HG03442 (cell line): ENCODE results near the gene DES.

Source experiments
- ATAC-seq: cut with Tn5 transposase; IDR thresholded peaks from one replicate; pipeline ENCODE4 v1.9.1; 2021; ENCODE audit warnings: mild to moderate bottlenecking, moderate library complexity; ENCODE audit not compliant: unreplicated experiment

The DES gene

GRCh38 chr2:219437690-219438206 lies 19.6 kb downstream of the DES start:
- ATAC-seq = no peak

DNA sequence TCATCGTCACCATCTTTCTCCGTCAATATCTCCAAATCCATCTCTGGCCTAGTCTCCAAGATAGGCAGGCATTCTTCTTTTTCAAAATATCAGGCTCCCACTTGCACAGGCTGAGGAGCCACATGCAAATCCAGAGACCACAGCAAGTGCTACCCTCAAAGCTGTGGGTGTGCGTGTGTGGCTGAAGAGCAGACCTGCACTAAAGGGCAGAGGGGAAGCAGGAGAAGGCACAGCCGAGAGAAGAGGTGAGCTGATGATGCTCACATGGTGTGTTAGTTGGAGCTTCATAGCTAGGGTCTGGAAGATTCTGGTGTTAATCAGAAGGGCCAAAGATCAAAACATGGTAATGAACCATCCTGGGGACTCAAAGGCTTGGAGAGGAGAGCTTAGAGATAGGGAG lies 20.3 kb downstream of the DES start:
- no peak for ATAC-seq

GRCh38 chr2:219439506-219439905 lies 21.3 kb downstream of the DES start:
- ATAC-seq = no peak

DNA sequence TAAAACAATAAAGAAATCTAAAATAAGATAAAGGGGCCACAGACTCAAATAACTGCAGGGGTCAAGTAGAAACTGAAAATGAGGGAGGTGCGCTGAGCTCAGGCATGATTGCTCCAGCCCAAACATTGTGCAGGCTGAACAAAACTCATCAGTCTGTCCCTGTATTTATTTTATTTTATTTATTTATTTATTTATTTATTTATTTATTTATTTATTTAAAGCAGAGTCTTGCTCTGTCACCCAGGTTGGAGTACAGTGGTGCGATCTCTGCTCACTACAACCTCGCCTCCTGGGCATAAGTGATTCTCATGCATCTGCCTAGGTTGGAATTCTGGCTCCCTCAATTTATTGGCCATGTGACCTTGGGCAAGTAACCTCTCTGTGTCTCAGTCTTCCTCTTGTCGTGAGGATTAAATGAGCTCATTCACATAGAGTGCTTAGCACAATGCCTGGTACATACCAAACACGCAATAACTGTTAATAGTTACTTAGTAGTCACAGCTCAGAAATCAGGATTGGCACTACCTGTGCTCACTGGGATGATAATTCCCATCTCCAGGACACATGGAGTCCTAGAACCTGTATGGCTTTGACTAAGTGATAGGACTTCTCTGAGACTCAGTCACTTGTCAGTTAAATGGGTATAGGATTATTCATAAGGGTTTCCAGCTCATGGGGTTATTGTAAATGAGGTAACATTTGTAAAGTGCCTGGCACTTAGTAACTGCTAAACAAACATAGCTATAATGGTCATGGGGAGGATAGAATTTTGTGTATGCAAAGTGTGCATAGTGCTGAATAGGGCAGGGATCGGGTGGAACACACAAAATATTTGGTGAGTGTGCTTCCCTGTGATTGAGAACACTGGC lies 22.4 kb downstream of the DES start:
- no peak for ATAC-seq

DNA sequence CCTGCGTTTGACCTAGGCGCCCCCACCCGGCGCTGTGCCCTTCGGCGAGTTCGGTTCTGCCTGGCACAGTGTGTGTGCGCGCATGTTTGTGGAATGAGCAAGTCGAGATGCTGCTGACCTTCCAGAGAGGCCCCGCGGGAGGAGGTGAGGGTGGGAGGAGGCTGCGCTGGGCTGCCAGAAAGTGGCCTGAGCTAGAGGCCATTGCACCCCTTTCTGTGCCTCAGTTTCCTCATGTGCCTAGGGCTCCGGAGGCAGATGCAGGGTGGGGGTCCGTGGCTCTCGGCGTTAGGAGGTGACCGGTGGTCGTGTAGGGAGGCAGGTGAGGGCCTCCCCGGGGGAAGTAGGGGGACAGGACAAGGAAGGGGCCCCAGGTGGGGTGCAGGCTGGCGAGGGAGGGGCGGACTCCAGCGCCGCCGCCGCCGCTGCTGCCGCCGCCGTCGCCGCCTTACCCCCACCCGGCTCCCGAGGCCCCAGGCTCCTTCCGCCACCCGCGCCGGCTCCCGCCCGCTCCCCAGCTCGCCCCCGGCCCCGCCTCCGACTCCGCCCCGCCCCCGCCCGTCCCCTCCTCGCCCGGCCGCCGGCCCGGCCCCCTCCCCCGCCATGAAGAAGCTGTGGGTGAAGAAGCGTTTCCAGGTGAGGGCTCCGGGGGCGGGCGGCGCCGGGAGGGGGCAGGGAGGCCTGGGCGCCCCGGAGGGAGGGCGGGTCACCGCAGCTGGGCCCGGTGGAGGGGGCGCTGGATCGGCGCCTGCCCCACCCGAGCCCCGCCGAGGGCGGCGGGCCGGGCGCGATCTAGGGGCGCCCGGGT lies 23.5 kb downstream of the DES start:
- ATAC-seq = no peak

GRCh38 chr2:219442256-219443015 lies 24.3 kb downstream of the DES start:
- no peak for ATAC-seq

GRCh38 chr2:219443016-219443696 lies 25.0 kb downstream of the DES start:
- no peak for ATAC-seq

- no peak for ATAC-seq
Observed at GRCh38 chr2:219443697-219444023, 25.5 kb downstream of the DES start.

DNA sequence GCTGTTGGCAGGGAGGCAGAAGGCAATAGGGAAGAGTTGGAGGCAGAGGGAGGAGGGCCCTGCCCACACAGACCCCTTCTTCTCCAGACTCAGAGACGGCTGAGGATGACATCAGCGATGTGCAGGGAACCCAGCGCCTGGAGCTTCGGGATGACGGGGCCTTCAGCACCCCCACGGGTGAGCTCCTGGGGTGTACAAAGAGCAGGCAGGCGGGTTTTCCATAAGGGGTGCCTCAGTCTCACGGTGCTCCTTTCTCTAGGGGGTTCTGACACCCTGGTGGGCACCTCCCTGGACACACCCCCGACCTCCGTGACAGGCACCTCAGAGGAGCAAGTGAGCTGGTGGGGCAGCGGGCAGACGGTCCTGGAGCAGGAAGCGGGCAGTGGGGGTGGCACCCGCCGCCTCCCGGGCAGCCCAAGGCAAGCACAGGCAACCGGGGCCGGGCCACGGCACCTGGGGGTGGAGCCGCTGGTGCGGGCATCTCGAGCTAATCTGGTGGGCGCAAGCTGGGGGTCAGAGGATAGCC lies 26.5 kb downstream of the DES start:
- no peak for ATAC-seq

GRCh38 chr2:219445220-219445640 lies 27.1 kb downstream of the DES start:
- no peak for ATAC-seq

DNA sequence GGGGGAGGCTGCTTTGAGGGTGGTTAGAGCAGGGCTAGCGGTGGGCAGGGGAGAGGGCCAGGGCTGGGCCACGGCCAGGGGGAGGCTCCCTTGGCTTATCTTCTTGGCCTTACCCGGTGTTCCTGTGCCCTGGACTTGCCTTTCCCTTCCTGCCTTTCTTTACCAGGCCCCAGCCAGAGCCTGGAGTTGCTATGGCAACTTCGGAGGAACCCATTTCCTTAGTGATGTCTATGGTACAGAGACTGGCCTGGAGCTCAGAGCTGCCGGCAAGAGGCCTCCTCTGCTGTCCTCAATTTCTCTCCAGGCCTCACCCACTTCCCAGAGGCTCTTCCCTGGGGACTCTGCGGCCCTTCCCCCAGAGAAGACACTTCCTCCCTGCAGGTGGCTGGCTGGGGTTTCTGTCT lies 27.9 kb downstream of the DES start:
- no peak for ATAC-seq

DNA sequence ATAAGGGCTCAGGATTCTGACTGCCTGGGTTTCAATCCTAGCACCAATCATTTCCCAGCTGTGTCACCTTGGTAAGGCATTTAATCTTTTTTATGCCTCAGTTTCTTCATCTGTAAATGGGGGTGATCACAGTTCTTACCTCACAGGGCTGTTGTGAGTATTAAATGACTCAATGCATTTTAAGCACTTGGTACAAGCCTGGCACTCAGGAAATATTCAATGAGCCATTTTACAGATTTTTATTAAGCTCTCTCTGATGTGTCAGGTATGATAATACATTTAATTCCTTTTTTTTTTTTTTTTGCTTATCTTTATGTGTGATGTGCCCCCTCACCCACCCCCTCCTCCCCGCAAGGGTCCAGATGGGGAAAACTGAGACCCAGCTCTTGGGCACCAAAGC lies 28.5 kb downstream of the DES start:
- no peak for ATAC-seq

DNA sequence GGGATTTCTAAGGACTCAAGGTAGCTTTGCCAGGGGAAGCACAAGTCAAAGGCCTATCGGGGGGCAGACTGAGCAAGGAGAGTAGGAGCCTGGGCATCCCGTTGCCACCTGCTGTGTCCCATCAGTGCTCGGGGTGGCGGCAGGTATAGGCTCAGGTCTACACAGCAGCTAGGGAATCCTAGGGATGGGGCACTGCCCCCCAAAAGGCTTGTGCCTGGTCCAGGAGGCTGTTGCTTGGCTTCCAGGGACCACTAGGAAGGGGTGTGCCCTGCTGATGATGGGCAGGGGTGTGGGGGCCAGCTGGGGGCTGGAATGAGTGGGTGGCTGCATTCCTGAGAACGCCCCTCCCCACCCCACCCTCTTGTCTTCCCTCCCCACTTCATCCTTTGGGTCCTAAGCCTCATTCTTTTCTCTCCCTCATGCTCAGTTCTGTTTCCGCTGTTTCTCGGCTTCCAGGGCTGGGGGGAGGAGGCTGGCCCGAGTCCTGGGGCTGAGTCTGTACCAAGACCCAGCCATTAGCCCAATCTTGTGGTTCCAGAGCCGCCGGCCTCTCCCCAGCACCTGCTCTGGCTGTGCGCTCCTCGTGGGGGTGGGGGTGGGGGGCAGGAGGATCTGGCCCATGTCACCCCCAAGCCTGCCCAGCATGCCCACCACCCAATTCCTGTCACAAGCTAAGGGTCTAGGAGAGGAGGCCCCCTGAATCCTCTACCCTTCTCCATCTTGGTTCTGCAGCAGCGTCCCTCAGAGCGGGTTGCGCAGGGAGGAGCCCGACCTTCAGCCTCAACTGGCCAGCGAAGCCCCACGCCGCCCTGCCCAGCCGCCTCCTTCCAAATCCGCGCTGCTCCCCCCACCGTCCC lies 29.3 kb downstream of the DES start:
- ATAC-seq = no peak

GRCh38 chr2:219448099-219448775 lies 30.1 kb downstream of the DES start:
- no peak for ATAC-seq

DNA sequence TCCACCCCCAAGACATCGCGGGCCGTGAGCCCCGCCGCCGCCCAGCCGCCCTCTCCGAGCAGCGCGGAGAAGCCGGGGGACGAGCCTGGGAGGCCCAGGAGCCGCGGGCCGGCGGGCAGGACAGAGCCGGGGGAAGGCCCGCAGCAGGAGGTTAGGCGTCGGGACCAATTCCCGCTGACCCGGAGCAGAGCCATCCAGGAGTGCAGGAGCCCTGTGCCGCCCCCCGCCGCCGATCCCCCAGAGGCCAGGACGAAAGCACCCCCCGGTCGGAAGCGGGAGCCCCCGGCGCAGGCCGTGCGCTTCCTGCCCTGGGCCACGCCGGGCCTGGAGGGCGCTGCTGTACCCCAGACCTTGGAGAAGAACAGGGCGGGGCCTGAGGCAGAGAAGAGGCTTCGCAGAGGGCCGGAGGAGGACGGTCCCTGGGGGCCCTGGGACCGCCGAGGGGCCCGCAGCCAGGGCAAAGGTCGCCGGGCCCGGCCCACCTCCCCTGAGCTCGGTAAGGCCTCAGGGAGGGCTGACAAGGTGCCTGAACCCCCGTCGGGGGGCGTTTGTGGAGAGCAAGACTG lies 30.7 kb downstream of the DES start:
- ATAC-seq = no peak

DNA sequence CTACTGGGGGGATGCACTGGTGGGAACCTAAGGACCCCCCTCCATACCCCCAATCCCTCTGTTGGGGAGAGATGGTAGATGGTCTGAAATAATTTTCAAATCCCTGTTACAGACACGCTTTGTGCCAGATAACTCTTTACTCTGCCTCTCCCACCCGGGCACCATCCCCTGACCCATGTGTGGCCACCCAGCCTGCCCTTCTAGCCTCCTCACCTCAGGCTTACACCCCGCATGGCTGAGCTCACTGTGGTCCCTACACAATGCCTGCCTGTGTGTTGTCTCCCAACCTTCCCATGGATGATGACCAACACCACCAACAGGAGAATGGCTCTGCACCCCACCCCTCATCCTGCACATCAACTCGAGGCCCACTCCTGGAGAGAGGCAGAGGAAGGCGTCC lies 31.4 kb downstream of the DES start:
- ATAC-seq = no peak

DNA sequence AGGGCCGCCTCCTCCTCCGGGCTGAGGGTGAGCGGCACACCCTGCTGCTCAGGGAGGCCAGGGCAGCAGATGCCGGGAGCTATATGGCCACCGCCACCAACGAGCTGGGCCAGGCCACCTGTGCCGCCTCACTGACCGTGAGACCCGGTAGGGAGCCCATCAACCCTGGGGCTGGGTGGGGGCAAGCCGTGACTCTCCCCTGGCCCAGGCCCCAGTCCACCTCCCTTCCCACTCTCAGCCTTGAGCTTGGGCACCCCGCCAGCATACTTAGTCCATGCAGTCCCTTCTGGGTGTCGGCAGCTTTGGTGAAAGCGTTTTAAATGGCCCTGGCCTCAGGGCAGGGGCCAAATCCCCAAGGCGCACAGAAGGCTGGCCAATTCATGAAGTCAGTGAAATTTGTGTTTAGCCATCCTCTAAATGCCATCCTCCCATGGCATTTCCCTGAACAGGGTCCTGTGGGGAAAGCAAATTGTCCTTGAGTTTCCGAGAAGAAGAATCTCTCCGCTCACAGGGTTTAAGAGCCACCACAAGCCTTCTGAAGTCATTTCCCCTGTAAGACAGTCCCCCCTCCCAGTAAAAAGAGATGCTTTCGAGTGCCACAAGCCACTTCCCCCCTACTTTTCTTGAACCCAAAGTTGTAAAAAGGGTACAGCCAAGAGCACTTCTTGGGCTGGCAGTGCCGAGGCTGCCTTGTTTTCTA lies 33.6 kb downstream of the DES start:
- no peak for ATAC-seq
